Skeletal muscle cell (primary cell): Measurements from ENCODE around the gene PCED1B.

Experiments used
- DNase-seq: peaks from one replicate; pipeline ENCODE4 v3.0.0-alpha.2; 2010; ENCODE audit warnings: low read depth
- H3K4me3 ChIP-seq: 2 replicates; pipeline ENCODE4 v1.5.1; 2011; ENCODE audit warnings: low read depth, mild to moderate bottlenecking, control low read depth, low read length, moderate library complexity

Gene PCED1B

GRCh38 chr12:47066278-47067025 is 13.0 kb upstream of the PCED1B start:
- no peak for DNase-seq
- no peak overlapping the region for H3K4me3 ChIP-seq

- no peak overlapping the region for H3K4me3 ChIP-seq
Measured at GRCh38 chr12:47067176-47067575, 12.2 kb upstream of the PCED1B start.

GRCh38 chr12:47067771-47068431 is 11.5 kb upstream of the PCED1B start:
- no peak overlapping the region for H3K4me3 ChIP-seq
- DNase-seq = no peak

More at GRCh38 chr12:47067176-47067575, 12.2 kb upstream of the PCED1B start:
- DNase-seq = no peak

GRCh38 chr12:47068539-47068938 is 10.9 kb upstream of the PCED1B start:
- DNase-seq = no peak
- H3K4me3 ChIP-seq = no peak overlapping the region

- no peak for DNase-seq
- no peak overlapping the region for H3K4me3 ChIP-seq
Measured at GRCh38 chr12:47070310-47070709, 9.1 kb upstream of the PCED1B start.

GRCh38 chr12:47071241-47071852 is 8.1 kb upstream of the PCED1B start:
- no peak for DNase-seq
- H3K4me3 ChIP-seq = no peak overlapping the region

GRCh38 chr12:47073951-47074350 is 5.5 kb upstream of the PCED1B start:
- DNase-seq = no peak
- H3K4me3 ChIP-seq = no peak overlapping the region

GRCh38 chr12:47074757-47075156 is 4.7 kb upstream of the PCED1B start:
- no peak overlapping the region for H3K4me3 ChIP-seq
- no peak for DNase-seq

- no peak for DNase-seq
- H3K4me3 ChIP-seq = no peak overlapping the region
Measured at GRCh38 chr12:47075192-47076084, 4.0 kb upstream of the PCED1B start.

GRCh38 chr12:47077206-47078085 is 2.0 kb upstream of the PCED1B start:
- DNase-seq = no peak
- peak overlapping the region; percentile 73 for H3K4me3 ChIP-seq

GRCh38 chr12:47078086-47078395 is 1.4 kb upstream of the PCED1B start:
- H3K4me3 ChIP-seq = peak overlapping the region; percentile 73
- no peak for DNase-seq

GRCh38 chr12:47078733-47079467 is 521 bp upstream of the PCED1B start:
- peak overlapping the region; percentile 73 for H3K4me3 ChIP-seq
- DNase-seq = no peak

- DNase-seq = no peak
- peak overlapping the region; percentile 73 for H3K4me3 ChIP-seq
Measured at GRCh38 chr12:47079981-47080724, 732 bp downstream of the PCED1B start.

- peak overlapping the region; percentile 73 for H3K4me3 ChIP-seq
- no peak for DNase-seq
Measured at GRCh38 chr12:47080725-47081502, 1.5 kb downstream of the PCED1B start.

GRCh38 chr12:47082283-47082682 is 2.9 kb downstream of the PCED1B start:
- no peak for DNase-seq
- H3K4me3 ChIP-seq = no peak overlapping the region

- no peak overlapping the region for H3K4me3 ChIP-seq
- peak; percentile 85 for DNase-seq
Measured at GRCh38 chr12:47082796-47083621, 3.6 kb downstream of the PCED1B start.
